OCI-LY1 (cell line): ENCODE measurements around the gene KRT1.

Experiments
- H2AFZ ChIP-seq: fragments of 200-600 bp; sonication (generic), shearing (Covaris generic); 2 replicates; pipeline ENCODE4 v1.6.0; 2014; ENCODE audit warnings: antibody characterized with exemption, mild to moderate bottlenecking, low read length
- H3F3A ChIP-seq: fragments of 200-600 bp; sonication (generic), shearing (Covaris generic); 2 replicates; pipeline ENCODE4 v1.6.0; 2014; ENCODE audit warnings: mild to moderate bottlenecking, antibody characterized with exemption, low read length, moderate library complexity; ENCODE audit not compliant: insufficient read depth
- H3K27ac ChIP-seq: fragments of 200-600 bp; sonication (generic); 2 replicates; pipeline ENCODE4 v1.5.1; 2014; ENCODE audit warnings: low read length, mixed run types, mild to moderate bottlenecking, low read depth; ENCODE audit not compliant: poor library complexity, severe bottlenecking
- H3K27me3 ChIP-seq: fragments of 200-600 bp; sonication (generic); 2 replicates; pipeline ENCODE4 v1.6.0; 2014; ENCODE audit warnings: antibody characterized with exemption, mild to moderate bottlenecking, low read length, moderate library complexity; ENCODE audit not compliant: insufficient read depth
- H3K36me3 ChIP-seq: fragments of 200-600 bp; sonication (generic); 2 replicates; pipeline ENCODE4 v1.6.1; 2014; ENCODE audit warnings: mild to moderate bottlenecking, antibody characterized with exemption, low read length, moderate library complexity, mixed read lengths; ENCODE audit not compliant: insufficient read depth
- H3K4me1 ChIP-seq: fragments of 200-600 bp; sonication (generic); 2 replicates; pipeline ENCODE4 v1.5.1; 2014; ENCODE audit warnings: mild to moderate bottlenecking, low read length, moderate library complexity; ENCODE audit not compliant: insufficient read depth, severe bottlenecking
- H3K4me2 ChIP-seq: fragments of 200-600 bp; sonication (generic), shearing (Covaris generic); 2 replicates; pipeline ENCODE4 v1.6.1; 2014; ENCODE audit warnings: low read length
- H3K4me3 ChIP-seq: fragments of 200-600 bp; sonication (generic); 2 replicates; pipeline ENCODE4 v1.5.1; 2014; ENCODE audit warnings: low read length, low read depth, mild to moderate bottlenecking, mixed read lengths; ENCODE audit not compliant: poor library complexity, severe bottlenecking
- H3K79me2 ChIP-seq: fragments of 200-600 bp; shearing (Covaris generic); 2 replicates; pipeline ENCODE4 v1.6.1; 2016; ENCODE audit warnings: mixed run types, low read length, mixed read lengths; ENCODE audit not compliant: insufficient read depth
- H3K9ac ChIP-seq: fragments of 200-600 bp; sonication (generic), shearing (Covaris generic); 2 replicates; pipeline ENCODE4 v1.6.1; 2014; ENCODE audit warnings: mild to moderate bottlenecking, low read length, mixed read lengths
- H3K9me2 ChIP-seq: fragments of 200-600 bp; sonication (generic), shearing (Covaris generic); 2 replicates; pipeline ENCODE4 v1.6.1; 2014; ENCODE audit warnings: low read depth, mild to moderate bottlenecking, low read length, mixed read lengths
- H3K9me3 ChIP-seq: fragments of 200-600 bp; shearing (Covaris generic); 2 replicates; pipeline ENCODE4 v1.6.1; 2014; ENCODE audit warnings: low read length, mixed read lengths
- H4K20me1 ChIP-seq: fragments of 200-600 bp; sonication (generic), shearing (Covaris generic); 2 replicates; pipeline ENCODE4 v1.6.0; 2016; ENCODE audit warnings: mild to moderate bottlenecking, low read length; ENCODE audit not compliant: insufficient read depth
- EZH2 ChIP-seq: fragments of 200-600 bp; sonication (generic), shearing (Covaris generic); IDR thresholded peaks from 2 replicates; pipeline ENCODE4 v1.8.0; 2017; ENCODE audit warnings: borderline replicate concordance, mixed run types, mild to moderate bottlenecking, antibody characterized with exemption, low read length, moderate library complexity, mixed read lengths
- TF ChIP-seq, protein P1 (sequence below): fragments of 200-600 bp; sonication (generic), shearing (Covaris generic); IDR thresholded peaks from 2 replicates; pipeline ENCODE4 v1.5.1; 2017; ENCODE audit warnings: mild to moderate bottlenecking, antibody characterized with exemption, low read length, moderate library complexity, mixed read lengths

Gene KRT1

DNA sequence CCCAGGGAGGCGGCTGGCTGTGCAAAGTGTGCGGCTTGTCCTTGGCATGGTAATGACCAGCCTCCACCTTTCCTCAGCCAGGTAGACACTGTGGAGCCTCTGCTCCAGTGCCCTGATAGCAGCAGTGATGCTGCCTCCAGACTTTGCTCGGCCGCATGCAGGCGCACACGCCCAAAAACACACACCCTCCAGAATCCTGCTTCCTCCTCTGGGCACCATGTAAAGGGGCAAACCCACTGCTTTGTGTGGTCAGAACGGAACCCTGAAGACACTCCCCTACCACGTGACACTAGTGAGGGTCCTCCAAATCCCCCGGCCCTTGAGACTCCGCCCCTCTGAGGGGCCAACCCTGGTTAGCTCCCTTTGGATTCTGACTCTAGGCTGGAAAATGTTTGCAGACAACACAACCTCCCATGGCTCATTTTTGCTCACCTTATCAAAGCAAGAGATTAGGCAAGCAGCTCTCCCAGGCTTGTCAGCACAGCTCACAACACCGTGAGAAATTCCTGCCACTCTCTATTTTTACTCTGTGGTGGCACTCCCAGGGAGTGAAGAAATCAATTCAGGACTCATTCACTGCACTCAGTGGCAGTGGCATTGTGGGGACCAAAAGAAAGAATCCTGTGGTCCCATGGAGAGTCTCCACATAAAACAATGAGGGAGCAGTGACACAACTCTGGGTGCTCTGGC, 18.6 kb upstream of the KRT1 start:
- no peak overlapping the region for H3K4me3 ChIP-seq
- no peaks in the 10 kb centered on the region for H3K27me3 ChIP-seq
- H3K9ac ChIP-seq = no peak overlapping the region
- no peak for TF ChIP-seq EZH2
- TF ChIP-seq, protein P1, sequence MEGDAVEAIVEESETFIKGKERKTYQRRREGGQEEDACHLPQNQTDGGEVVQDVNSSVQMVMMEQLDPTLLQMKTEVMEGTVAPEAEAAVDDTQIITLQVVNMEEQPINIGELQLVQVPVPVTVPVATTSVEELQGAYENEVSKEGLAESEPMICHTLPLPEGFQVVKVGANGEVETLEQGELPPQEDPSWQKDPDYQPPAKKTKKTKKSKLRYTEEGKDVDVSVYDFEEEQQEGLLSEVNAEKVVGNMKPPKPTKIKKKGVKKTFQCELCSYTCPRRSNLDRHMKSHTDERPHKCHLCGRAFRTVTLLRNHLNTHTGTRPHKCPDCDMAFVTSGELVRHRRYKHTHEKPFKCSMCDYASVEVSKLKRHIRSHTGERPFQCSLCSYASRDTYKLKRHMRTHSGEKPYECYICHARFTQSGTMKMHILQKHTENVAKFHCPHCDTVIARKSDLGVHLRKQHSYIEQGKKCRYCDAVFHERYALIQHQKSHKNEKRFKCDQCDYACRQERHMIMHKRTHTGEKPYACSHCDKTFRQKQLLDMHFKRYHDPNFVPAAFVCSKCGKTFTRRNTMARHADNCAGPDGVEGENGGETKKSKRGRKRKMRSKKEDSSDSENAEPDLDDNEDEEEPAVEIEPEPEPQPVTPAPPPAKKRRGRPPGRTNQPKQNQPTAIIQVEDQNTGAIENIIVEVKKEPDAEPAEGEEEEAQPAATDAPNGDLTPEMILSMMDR = no peak
- H3K27ac ChIP-seq = no peak overlapping the region
- no peaks in the 10 kb centered on the region for H4K20me1 ChIP-seq
- no peaks in the 10 kb centered on the region for H3K4me1 ChIP-seq
- H2AFZ ChIP-seq = no peak overlapping the region
- H3F3A ChIP-seq = no peaks in the 10 kb centered on the region
- no peak overlapping the region for H3K4me2 ChIP-seq
- no peaks in the 10 kb centered on the region for H3K9me2 ChIP-seq
- H3K36me3 ChIP-seq = no peaks in the 10 kb centered on the region
- H3K9me3 ChIP-seq = no peaks in the 10 kb centered on the region
- no peaks in the 10 kb centered on the region for H3K79me2 ChIP-seq

DNA sequence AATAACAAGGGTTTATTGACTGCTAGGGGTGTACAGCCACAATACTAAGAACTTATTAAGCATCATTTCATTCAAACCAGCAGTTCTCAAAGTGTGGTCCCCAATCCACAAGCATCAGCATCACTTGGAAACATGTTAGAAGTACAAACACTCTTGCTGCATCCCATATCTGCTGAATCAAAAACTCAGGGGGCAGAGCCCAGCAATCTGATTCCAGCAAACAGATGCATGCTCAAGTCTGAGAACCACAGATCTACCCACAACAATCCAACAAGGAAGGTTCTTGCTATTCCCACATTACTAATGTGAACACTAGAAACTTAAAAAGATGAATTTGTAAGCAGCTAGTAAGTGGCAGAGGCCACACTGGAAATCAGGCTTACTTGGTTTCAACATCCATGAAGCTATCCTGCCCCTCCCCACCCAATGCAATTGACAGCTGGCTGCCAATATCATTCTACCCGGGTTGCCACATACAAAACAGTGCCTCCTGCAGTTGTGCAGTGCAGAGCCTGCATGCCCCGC, 16.9 kb upstream of the KRT1 start:
- no peak overlapping the region for H2AFZ ChIP-seq
- H3K27me3 ChIP-seq = no peaks in the 10 kb centered on the region
- no peaks in the 10 kb centered on the region for H3K9me2 ChIP-seq
- no peaks in the 10 kb centered on the region for H3K36me3 ChIP-seq
- no peaks in the 10 kb centered on the region for H3F3A ChIP-seq
- H3K9ac ChIP-seq = no peak overlapping the region
- TF ChIP-seq, protein P1 = peak; percentile 11; the same call in 1 of the 2 replicates
- TF ChIP-seq EZH2 = no peak
- H3K9me3 ChIP-seq = no peaks in the 10 kb centered on the region
- no peaks in the 10 kb centered on the region for H3K79me2 ChIP-seq
- no peak overlapping the region for H3K27ac ChIP-seq
- no peak overlapping the region for H3K4me2 ChIP-seq
- H3K4me1 ChIP-seq = no peaks in the 10 kb centered on the region
- no peak overlapping the region for H3K4me3 ChIP-seq
- H4K20me1 ChIP-seq = no peaks in the 10 kb centered on the region

DNA sequence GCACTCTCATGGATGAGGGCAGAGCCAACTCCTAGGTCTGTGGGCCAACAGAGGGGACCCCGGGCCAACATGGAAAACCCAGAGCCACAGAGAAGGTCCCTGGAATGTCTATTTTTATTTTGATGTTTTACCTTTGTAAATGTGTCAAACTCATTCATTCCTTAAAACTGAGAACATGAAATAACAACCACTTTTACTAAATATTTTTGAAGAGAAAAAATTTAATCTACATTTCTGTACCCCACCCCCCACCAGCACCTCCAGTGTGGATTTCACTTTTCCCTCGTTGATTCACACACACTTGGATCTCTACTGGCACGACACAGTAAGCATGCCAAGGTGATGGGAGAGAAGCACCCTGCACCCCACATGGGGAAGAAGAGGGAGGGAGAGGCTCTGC, 16.4 kb upstream of the KRT1 start:
- TF ChIP-seq EZH2 = no peak
- TF ChIP-seq, protein P1 = no peak
- no peaks in the 10 kb centered on the region for H3K9me3 ChIP-seq
- no peak overlapping the region for H3K4me2 ChIP-seq

More for the DNA sequence above, 16.4 kb upstream of the KRT1 start:
- no peaks in the 10 kb centered on the region for H3F3A ChIP-seq
- no peak overlapping the region for H3K4me3 ChIP-seq
- H2AFZ ChIP-seq = no peak overlapping the region
- no peaks in the 10 kb centered on the region for H3K9me2 ChIP-seq
- no peaks in the 10 kb centered on the region for H4K20me1 ChIP-seq
- no peaks in the 10 kb centered on the region for H3K4me1 ChIP-seq
- no peak overlapping the region for H3K9ac ChIP-seq
- no peaks in the 10 kb centered on the region for H3K79me2 ChIP-seq
- no peaks in the 10 kb centered on the region for H3K27me3 ChIP-seq
- H3K36me3 ChIP-seq = no peaks in the 10 kb centered on the region
- H3K27ac ChIP-seq = no peak overlapping the region
